Stimulated activated CD4-positive, alpha-beta T cell treated with anti-CD3 and anti-CD28 coated beads, Interleukin-12 subunit alpha, Interleukin-12 subunit beta, amount 100 ng/mL, for 24 hours (primary cell): ENCODE measurements around the gene HSP90AB1.

Experiments used
- DNase-seq, 2 experiments: peaks; one replicate each; pipeline ENCODE4 v3.0.0-alpha.2; 2020; ENCODE audit warnings: low read depth in 2 of 2

HSP90AB1 gene

GRCh38 chr6:44255105-44255808, 8.4 kb downstream of the HSP90AB1 start:
- peak in 1 of 2 experiments; percentile 45 for DNase-seq

- DNase-seq: no peak
Measured at GRCh38 chr6:44255871-44256774, 9.2 kb downstream of the HSP90AB1 start.

GRCh38 chr6:44256775-44257024, 9.8 kb downstream of the HSP90AB1 start:
- no peak for DNase-seq

- peak; percentile 41 to 52 for DNase-seq
Measured at GRCh38 chr6:44257025-44257752, 10.3 kb downstream of the HSP90AB1 start, which contains the start of gene SLC35B2. Gene SLC35B2 (minus strand): TSS chr6:44257528. CDS start chr6:44257410, 118 bp downstream.

- DNase-seq: no peak
Measured at GRCh38 chr6:44257753-44258324, 10.9 kb downstream of the HSP90AB1 start.

GRCh38 chr6:44258325-44258863, 11.5 kb downstream of the HSP90AB1 start:
- no peak for DNase-seq

- no peak for DNase-seq
Measured at GRCh38 chr6:44258921-44259320, 12.0 kb downstream of the HSP90AB1 start.

- DNase-seq: no peak
Measured at GRCh38 chr6:44260011-44260410, 13.1 kb downstream of the HSP90AB1 start.

- no peak for DNase-seq
Measured at GRCh38 chr6:44260451-44261297, 13.8 kb downstream of the HSP90AB1 start.

- no peak for DNase-seq
Measured at GRCh38 chr6:44261581-44261980, 14.7 kb downstream of the HSP90AB1 start.

- no peak for DNase-seq
Measured at GRCh38 chr6:44262467-44263353, 15.8 kb downstream of the HSP90AB1 start.

- DNase-seq: no peak
Measured at GRCh38 chr6:44263354-44264100, 16.6 kb downstream of the HSP90AB1 start.

- no peak for DNase-seq
Measured at GRCh38 chr6:44264154-44265006, 17.5 kb downstream of the HSP90AB1 start.

- peak; percentile 92 to 95 for DNase-seq
Measured at GRCh38 chr6:44265007-44265721, 18.3 kb downstream of the HSP90AB1 start, which contains the start of gene NFKBIE. Gene NFKBIE (minus strand): TSS chr6:44265551. CDS start chr6:44265346, 205 bp downstream.

- no peak for DNase-seq
Measured at GRCh38 chr6:44265722-44266233, 18.9 kb downstream of the HSP90AB1 start.

- no peak for DNase-seq
Measured at GRCh38 chr6:44266347-44266746, 19.4 kb downstream of the HSP90AB1 start.

- no peak for DNase-seq
Measured at GRCh38 chr6:44267252-44267651, 20.4 kb downstream of the HSP90AB1 start.
